AG04450 (cell line): Measurements from ENCODE around the gene MLN. TPM values are rescaled to one million over a fixed set of nuclear protein-coding genes. Genes with fewer than 3 reads are reported as not detected.

Experiments used
- CTCF ChIA-PET: fragments of 300-600, 350-600 bp; formaldehyde crosslinking; extraction: SDS; loops from one replicate; lab custom pipeline; 2022; ENCODE audit warnings: antibody characterized with exemption, inconsistent platforms; lab: Charles Lee
- POLR2A ChIA-PET: fragments of 350-600 bp; formaldehyde crosslinking; extraction: SDS; loops from one replicate; lab custom pipeline; 2021; ENCODE audit warnings: antibody characterized with exemption, inconsistent platforms; lab: Yijun Ruan, JAX
- DNase-seq: peaks from one replicate; pipeline ENCODE4 v3.0.0-alpha.2; 2011; ENCODE audit warnings: low read depth, low spot score
- H3K27ac ChIP-seq: one replicate; pipeline ENCODE4 v1.5.1; 2012; ENCODE audit warnings: low read depth, low read length, control low read depth
- H3K27me3 ChIP-seq: one replicate; pipeline ENCODE4 v1.6.0; 2012; ENCODE audit warnings: low read length; ENCODE audit not compliant: control insufficient read depth, insufficient read depth
- H3K4me3 ChIP-seq: 2 replicates; pipeline ENCODE4 v1.5.1; 2011; ENCODE audit warnings: mild to moderate bottlenecking, low read depth, low read length, control low read depth
- H3K9me3 ChIP-seq: 2 replicates; pipeline ENCODE4 v1.5.1; 2012; ENCODE audit warnings: low read length; ENCODE audit not compliant: control insufficient read depth, insufficient read depth
- polyA plus RNA-seq: library from polyadenylated mRNA; depleted of rRNA; stranded (reverse); fragments of >200 nt; gene quantifications from 2 replicates; pipeline ENCODE4 v1.2.3, GENCODE V29; 2011
- TF ChIP-seq, protein P1 (sequence below): IDR thresholded peaks from 2 replicates; pipeline ENCODE4 v1.5.1; 2011; ENCODE audit warnings: low read depth, low read length, control low read depth, inconsistent platforms

Gene MLN
- polyA plus RNA-seq, 1 experiment = not detected

DNA sequence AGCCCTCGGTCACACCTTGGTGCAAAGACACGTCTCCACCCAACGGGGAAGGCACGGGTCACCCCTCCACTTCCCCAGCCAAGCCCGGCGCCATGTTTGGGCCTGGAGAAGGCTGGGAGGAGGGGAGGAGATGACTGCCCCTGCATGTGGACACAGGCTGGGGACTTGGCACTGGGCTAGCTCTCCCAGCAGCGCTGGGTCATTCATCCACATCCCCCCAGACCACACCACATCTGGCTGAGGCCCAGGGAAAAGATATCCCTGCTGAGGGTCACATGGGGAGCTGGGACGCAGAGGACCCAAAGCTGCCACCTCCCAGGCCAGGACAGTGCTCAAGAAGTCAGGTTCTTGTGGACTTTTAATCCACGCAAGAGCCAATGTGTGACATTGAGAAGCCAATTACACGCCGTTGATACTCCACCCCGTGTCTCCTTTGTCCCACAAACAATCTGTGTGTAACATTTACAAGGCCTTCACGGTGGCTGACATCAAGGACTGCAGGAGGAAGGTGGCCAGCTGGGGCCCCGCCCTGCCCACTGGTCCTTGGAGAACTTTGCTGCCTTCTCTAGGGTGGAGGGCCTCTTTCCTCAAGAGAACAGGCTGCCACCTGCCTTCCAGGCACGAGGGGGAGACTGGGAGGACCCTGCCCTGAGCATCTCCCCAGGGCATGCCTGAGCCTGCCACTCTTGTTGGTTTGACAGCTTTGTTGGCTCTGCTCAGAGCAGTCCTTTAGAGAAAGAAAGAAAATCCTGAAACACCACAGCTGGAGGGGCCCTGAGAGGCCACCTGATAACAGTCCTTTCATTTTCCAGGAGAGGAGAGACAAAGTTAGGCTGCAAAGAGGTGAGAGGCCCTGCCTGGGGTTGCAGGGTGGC, 51.8 kb downstream of the MLN start:
- Histone ChIP-seq H3K4me3 (no peak overlapping the region), H3K27ac (no peak overlapping the region), H3K27me3 (peaks cover 8% of the 10 kb centered on the region), H3K9me3 (no peaks in the 10 kb centered on the region; the same call in 1 of the 2 replicates)
- no peak for DNase-seq
- TF ChIP-seq, protein P1, sequence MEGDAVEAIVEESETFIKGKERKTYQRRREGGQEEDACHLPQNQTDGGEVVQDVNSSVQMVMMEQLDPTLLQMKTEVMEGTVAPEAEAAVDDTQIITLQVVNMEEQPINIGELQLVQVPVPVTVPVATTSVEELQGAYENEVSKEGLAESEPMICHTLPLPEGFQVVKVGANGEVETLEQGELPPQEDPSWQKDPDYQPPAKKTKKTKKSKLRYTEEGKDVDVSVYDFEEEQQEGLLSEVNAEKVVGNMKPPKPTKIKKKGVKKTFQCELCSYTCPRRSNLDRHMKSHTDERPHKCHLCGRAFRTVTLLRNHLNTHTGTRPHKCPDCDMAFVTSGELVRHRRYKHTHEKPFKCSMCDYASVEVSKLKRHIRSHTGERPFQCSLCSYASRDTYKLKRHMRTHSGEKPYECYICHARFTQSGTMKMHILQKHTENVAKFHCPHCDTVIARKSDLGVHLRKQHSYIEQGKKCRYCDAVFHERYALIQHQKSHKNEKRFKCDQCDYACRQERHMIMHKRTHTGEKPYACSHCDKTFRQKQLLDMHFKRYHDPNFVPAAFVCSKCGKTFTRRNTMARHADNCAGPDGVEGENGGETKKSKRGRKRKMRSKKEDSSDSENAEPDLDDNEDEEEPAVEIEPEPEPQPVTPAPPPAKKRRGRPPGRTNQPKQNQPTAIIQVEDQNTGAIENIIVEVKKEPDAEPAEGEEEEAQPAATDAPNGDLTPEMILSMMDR = no peak
- ChIA-PET POLR2A (interaction anchor here (1.4 to 2.1 kb wide), 2 partner anchors 18 to 19 kb away, joined by 3 to 15 read pairs; no protein-coding TSS in a partner anchor), CTCF (interaction anchor here (0.6 to 2.9 kb wide), 8 partner anchors 9 to 930 kb away, joined by 3 to 11 read pairs (median 6); partner anchors contain the start of gene UQCC2)

DNA sequence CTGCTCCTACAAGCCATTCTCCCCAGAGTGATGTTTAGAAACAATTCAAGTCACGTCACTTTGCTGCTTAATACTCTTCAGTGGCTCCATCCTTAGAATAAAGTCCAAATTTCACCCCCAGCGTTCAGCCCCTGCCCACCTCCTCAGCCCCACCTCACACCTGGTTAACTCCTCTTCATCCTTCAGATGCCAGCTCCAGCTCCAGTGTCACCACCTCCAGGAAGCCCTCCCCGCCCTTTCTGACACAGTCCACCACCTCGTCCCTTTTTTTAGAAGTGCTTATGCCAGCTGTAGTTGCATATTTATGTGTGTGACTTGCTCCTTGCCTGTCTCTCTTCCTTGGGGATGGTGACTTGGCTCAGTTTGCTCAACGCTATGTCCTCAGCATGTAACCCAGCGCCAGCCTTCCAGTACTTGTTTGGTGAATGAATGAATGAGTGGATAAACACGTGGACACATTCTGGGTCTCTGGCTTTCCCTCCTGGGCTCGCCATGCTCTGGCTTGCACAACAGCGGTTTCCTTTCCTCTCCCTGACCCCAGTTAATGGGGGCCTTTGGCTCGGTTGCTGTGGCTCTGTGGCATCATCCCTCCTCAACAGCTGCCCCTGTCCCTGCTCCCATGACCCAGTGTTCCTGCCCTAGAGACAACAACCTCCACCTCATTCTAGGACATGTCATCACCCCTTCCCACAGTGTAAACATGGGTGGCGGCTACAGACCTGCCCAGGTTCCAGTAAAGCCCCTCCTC, 53.4 kb downstream of the MLN start:
- TF ChIP-seq, protein P1 = no peak
- Histone ChIP-seq H3K9me3 (no peaks in the 10 kb centered on the region; the same call in 1 of the 2 replicates), H3K27ac (no peak overlapping the region), H3K4me3 (no peak overlapping the region), H3K27me3 (peaks cover 6% of the 10 kb centered on the region)
- CTCF ChIA-PET = interaction anchor here (0.6 to 2.9 kb wide), 7 partner anchors 10 to 405 kb away, joined by 3 to 11 read pairs (median 4); no protein-coding TSS in a partner anchor
- POLR2A ChIA-PET = interaction anchor here (0.6 to 2.1 kb wide), 5 partner anchors 19 to 1920 kb away, joined by 3 to 15 read pairs (median 5); no protein-coding TSS in a partner anchor
- no peak for DNase-seq

DNA sequence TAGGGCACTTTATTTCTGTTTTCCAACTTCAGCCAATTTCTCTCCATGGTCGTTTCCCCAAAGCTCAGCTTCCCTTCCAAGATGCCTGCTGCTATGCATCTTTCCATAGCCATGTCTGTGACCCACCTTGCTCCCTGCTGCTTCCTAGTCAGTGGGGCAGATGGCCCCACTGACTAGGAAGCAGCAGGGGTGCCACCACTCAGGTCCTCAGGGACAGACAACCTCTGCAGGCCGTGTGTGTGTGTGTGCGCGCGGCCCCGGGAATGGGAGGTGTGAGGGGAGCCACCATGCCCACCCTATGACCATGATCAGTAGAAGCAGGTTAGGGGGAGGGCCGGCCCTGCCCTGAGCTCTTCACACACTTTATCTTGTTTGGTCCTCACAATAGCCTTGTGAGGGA, 54.4 kb downstream of the MLN start:
- Histone ChIP-seq H3K4me3 (no peak overlapping the region), H3K9me3 (no peaks in the 10 kb centered on the region), H3K27ac (no peak overlapping the region), H3K27me3 (peaks cover 3% of the 10 kb centered on the region)
- ChIA-PET POLR2A (interaction anchor here (0.7 kb wide), 1 partner anchor 277 kb away, joined by 3 read pairs; no protein-coding TSS in a partner anchor), CTCF (interaction anchor here (0.8 kb wide), 1 partner anchor 13 kb away, joined by 3 read pairs; no protein-coding TSS in a partner anchor)
- no peak for DNase-seq
- TF ChIP-seq, protein P1 = no peak

DNA sequence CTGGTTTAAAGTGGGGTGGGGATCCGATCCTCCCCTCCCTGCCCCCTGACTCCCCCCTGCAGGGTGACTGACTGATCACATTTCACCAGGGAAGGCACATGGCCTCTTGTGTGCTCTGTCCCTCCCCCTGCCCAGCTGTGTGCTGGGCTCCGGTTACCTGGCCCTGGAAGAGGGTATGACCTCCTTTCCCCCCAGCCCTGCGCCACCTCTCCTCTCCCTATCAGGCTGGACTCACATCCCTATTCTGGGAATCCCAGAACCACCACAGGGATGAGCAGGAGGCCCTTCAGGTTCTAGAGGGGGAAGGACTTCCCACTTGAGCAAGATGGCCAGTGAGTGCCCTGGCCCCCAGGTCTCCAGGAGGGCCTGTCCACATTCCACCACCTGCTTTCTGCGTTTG, 55.0 kb downstream of the MLN start:
- Histone ChIP-seq H3K27me3 (peaks cover 5% of the 10 kb centered on the region), H3K27ac (no peak overlapping the region), H3K4me3 (no peak overlapping the region), H3K9me3 (no peaks in the 10 kb centered on the region)
- no peak for DNase-seq
- ChIA-PET CTCF (no interaction called here), POLR2A (no interaction called here)
- TF ChIP-seq, protein P1 = no peak
